ENCODE results near the gene PIGV. TPM values are rescaled to one million over a fixed set of nuclear protein-coding genes. Genes with fewer than 3 reads are reported as not detected.
A peak's percentile ranks its signal among the peaks of the same experiment; 100 is the strongest.

PIGV gene
- 8.2 and 10.3 TPM in 2 replicates for total RNA-seq (2014; rRNA removed; shearing (Covaris generic))
- total RNA-seq (2022): 15.2 and 18.0 TPM in 2 replicates
- percentile 65 among the genes with signal in this experiment for Bru-seq, nascent RNA
- percentile 61 among the genes with signal in this experiment for BruChase-seq, experiment 1, labeled RNA remaining after a 6-hour chase
- BruChase-seq, experiment 2, labeled RNA remaining after a 2-hour chase: percentile 69 among the genes with signal in this experiment
- long read RNA-seq, transcript PIGV-201 (4 exons, 2,367 nt): major isoform, 12 of 38 reads
- long read RNA-seq, transcript PIGV-202 (4 exons, 2,713 nt): minor isoform, 6 of 38 reads
- long read RNA-seq, partial matches to known transcripts: 3 of 38 reads
- long read RNA-seq, other reads (novel, unspliced or antisense): 17 of 38 reads

DNA sequence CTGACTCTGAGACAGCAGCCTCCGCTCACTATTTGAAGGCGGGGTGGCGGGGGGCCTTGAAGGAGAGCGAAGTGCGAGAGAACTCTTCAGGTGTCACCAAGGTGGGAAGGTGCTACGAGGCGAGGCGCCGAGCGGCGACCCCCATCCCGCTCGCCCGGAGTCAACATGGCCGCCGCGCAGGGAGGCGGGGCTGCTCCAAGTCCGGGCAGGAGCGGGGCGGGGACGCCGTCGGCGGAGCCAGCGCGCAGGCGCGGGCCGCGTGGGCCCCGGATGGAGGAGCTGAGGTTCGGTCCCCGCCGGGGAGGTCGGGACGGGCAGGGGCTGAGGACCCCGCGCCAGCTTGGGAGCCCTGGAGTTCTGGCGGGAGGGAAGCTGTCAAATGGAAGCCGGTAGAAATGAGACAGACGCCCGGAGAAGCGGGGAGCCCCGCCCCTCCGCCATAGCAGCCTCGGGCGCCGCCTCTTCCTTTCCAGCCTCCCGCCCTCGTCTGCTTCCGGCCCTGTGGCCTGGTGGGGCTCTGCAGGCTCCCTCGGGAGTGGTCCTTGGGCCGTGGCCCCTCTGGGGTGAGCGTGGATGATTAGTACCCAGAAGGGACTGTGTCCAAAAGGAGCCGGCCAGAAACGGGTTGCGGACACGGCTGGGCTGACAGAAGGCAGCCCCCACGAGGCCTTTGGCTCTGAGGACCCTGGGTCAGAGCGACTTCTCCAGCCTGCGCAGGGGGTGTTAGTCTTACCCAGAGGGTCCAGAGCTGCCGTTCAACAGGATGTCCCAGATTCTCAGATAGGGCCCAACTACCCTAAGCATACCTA lies at the start of gene PIGV:
Gene PIGV, plus strand, starts transcription at position 245 of the 809 bp plus-strand sequence. CDS start 2,866 bp downstream, outside the sequence.
- Histone ChIP-seq H3K27ac (ENCODE audit: low read depth, low read length, poor library complexity, severe bottlenecking) (peak within 1 kb of the TSS; percentile 91), H4K20me1 (ENCODE audit: insufficient read depth, low read length) (no peaks in the 10 kb centered on the region), H3K4me3 (ENCODE audit: low read depth, low read length, poor library complexity, severe bottlenecking) (peak within 1 kb of the TSS; percentile 75), H3K9me3 (ENCODE audit: low read length) (no peaks in the 10 kb centered on the region), H3K4me2 (ENCODE audit: low read length) (peak within 1 kb of the TSS; percentile 84), H3K4me1 (ENCODE audit: insufficient read depth, low read length, poor library complexity, severe bottlenecking) (peaks cover 59% of the 10 kb centered on the region), H3K36me3 (ENCODE audit: insufficient read depth, low read length) (peaks cover 16% of the 10 kb centered on the region; the same call in 1 of the 2 replicates), H2AFZ (ENCODE audit: low read length) (peak within 1 kb of the TSS; percentile 43; the same call in 1 of the 2 replicates), H3K79me2 (ENCODE audit: insufficient read depth, low read depth, low read length) (no peaks in the 10 kb centered on the region), H3K9me2 (ENCODE audit: insufficient read depth, low read length) (no peaks in the 10 kb centered on the region)
- TF ChIP-seq, protein P1, sequence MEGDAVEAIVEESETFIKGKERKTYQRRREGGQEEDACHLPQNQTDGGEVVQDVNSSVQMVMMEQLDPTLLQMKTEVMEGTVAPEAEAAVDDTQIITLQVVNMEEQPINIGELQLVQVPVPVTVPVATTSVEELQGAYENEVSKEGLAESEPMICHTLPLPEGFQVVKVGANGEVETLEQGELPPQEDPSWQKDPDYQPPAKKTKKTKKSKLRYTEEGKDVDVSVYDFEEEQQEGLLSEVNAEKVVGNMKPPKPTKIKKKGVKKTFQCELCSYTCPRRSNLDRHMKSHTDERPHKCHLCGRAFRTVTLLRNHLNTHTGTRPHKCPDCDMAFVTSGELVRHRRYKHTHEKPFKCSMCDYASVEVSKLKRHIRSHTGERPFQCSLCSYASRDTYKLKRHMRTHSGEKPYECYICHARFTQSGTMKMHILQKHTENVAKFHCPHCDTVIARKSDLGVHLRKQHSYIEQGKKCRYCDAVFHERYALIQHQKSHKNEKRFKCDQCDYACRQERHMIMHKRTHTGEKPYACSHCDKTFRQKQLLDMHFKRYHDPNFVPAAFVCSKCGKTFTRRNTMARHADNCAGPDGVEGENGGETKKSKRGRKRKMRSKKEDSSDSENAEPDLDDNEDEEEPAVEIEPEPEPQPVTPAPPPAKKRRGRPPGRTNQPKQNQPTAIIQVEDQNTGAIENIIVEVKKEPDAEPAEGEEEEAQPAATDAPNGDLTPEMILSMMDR (conservative IDR thresholded peaks at IDR 0.05; ENCODE audit: low read length): no peak
- no peak for TF ChIP-seq EZH2phosphoT487 (IDR thresholded peaks at IDR 0.05; ENCODE audit: borderline replicate concordance, low read depth, low read length)
- BruUV-seq (replicated peaks): TSS peak; percentile 42
- ChIA-PET CTCF (ENCODE audit: unreplicated experiment) (interaction anchor here (0.9 to 2.2 kb wide), 12 partner anchors 12 to 246 kb away, joined by 3 to 13 read pairs (median 4); no protein-coding TSS in a partner anchor), POLR2A (interaction anchor here (0.5 to 5.1 kb wide), 10 partner anchors 9 to 694 kb away, joined by 3 to 36 read pairs (median 4); no protein-coding TSS in a partner anchor)
- intact Hi-C loops (cut with micrococcal nuclease; ENCODE audit: unreplicated experiment): loop anchor here (1.0 to 2.0 kb wide), 5 partner anchors 44 to 287 kb away; no protein-coding TSS in a partner anchor
- peak; percentile 90 for DNase-seq (ENCODE audit: low spot score)

DNA sequence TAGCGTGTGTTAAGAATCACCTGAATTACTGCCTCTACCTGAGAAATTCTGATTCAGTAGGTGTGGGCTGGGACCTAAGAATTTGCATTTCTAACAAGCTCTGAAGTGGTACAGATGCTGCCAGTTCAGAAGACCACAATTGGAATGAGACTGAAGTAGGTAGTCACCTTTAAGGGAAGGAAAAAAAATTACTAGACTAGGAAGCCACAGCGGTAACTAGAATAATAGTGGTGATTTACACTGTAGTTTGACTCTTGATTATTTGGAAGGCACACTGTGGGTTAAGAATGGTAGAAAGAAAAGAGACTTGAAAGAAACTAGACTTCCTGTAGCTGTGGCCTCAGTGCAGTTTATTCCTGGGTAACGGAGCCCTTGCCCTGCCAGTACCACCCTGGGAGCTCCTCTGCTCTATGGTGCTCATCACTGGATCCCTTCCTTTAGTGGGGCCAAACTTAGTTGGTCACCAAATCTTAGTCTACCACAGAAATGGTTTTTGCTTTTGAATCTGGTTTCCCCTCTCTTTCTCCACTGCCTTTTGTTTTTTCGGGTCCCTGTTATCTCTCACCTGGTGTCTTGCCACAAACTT lies 48.3 kb upstream of the PIGV start:
- Histone ChIP-seq H4K20me1 (ENCODE audit: insufficient read depth, low read length) (no peaks in the 10 kb centered on the region), H3K79me2 (ENCODE audit: insufficient read depth, low read depth, low read length) (peaks cover 33% of the 10 kb centered on the region; the same call in 1 of the 2 replicates), H3K36me3 (ENCODE audit: insufficient read depth, low read length) (peaks cover 87% of the 10 kb centered on the region), H3K4me2 (ENCODE audit: low read length) (peak overlapping the region; percentile 19), H3K4me1 (ENCODE audit: insufficient read depth, low read length, poor library complexity, severe bottlenecking) (peaks cover 54% of the 10 kb centered on the region), H3K9me3 (ENCODE audit: low read length) (no peaks in the 10 kb centered on the region), H3K9me2 (ENCODE audit: insufficient read depth, low read length) (no peaks in the 10 kb centered on the region), H3K27ac (ENCODE audit: low read depth, low read length, poor library complexity, severe bottlenecking) (peak overlapping the region; percentile 51), H3K4me3 (ENCODE audit: low read depth, low read length, poor library complexity, severe bottlenecking) (no peak overlapping the region), H2AFZ (ENCODE audit: low read length) (no peak overlapping the region)
- no peak for TF ChIP-seq EZH2phosphoT487 (IDR thresholded peaks at IDR 0.05; ENCODE audit: borderline replicate concordance, low read depth, low read length)
- TF ChIP-seq, protein P1 (conservative IDR thresholded peaks at IDR 0.05; ENCODE audit: low read length): no peak
- intact Hi-C loops (cut with micrococcal nuclease; ENCODE audit: unreplicated experiment): no loop called here
- DNase-seq (ENCODE audit: low spot score): no peak
- ChIA-PET POLR2A (interaction anchor here (0.7 to 1.5 kb wide), 5 partner anchors 11 to 262 kb away, joined by 3 to 5 read pairs (median 4); no protein-coding TSS in a partner anchor), CTCF (ENCODE audit: unreplicated experiment) (no interaction called here)
- no TSS peak for BruUV-seq (replicated peaks)
